ENCODE results near the gene SPEM2.
A peak's percentile ranks its signal among the peaks of the same experiment; 100 is the strongest.

The SPEM2 gene

GRCh38 chr17:7421186-7421585, 4.2 kb upstream of the SPEM2 start:
- DNase-seq = no peak

DNA sequence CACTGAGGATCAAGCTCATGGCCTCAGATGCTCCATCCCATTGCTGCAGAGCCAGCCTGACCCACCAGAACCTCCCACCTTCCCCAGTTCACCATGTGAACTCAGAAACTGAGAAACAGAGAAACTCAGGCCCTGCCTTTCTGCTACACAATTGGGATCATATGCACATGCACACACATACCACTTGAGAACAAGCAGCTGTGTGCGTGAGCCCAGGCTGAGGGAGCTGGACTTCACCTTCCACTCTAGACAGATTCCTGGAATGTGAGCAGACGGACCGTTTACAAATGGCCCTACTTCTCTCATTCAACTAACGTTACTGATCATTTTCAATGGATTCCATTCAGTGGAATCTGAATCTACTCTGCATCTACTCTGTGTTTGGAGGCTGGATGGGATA, 1.7 kb upstream of the SPEM2 start:
- no peak for DNase-seq

DNA sequence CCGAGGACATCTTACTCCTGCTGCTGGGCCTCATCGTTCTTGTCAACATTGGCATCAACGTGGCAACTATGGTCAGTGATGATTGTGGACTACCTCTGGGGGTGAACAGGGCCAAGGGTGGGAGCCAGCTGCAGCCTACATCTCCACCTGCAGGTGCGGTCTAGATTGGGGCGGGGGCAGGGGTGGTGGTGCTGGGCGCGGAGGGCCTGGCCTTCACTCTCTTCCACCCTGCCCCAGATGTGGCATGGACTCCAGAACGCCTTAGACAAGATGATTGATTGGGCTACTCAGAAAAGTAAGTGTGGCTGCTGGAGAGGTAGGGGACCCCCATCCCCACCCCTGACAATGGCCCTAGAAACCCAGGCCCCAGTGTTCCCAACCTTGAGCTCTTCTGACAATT, 340 bp downstream of the SPEM2 start:
- no peak for DNase-seq

- no peak for DNase-seq
Measured at GRCh38 chr17:7426203-7426863, 917 bp downstream of the SPEM2 start.

DNA sequence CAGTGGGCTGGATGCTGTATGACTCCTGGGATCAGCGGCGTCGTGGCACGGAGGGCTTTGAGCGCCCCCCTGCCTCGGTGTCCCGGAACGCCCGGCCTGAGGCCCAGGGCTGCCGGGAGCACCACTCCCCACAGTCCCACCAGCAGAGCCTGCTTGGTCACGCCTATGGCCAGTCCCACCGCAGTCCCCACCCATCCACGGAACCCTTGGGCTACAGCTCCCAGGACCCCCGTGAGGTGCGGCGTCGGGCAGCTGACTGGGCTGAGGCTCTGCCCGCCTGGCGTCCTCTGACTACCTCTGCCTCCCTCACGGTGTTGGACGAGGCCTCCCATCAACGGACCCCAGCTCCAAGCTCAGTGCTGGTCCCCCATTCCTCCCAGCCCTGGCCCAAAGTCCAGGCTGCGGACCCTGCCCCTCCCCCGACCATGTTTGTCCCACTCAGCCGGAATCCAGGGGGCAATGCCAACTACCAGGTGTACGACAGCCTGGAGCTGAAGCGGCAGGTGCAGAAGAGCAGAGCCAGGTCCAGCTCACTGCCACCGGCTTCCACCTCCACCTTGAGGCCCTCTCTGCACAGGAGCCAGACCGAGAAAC, 1.6 kb downstream of the SPEM2 start:
- DNase-seq = no peak

GRCh38 chr17:7427549-7427948, 2.1 kb downstream of the SPEM2 start:
- DNase-seq = no peak

DNA sequence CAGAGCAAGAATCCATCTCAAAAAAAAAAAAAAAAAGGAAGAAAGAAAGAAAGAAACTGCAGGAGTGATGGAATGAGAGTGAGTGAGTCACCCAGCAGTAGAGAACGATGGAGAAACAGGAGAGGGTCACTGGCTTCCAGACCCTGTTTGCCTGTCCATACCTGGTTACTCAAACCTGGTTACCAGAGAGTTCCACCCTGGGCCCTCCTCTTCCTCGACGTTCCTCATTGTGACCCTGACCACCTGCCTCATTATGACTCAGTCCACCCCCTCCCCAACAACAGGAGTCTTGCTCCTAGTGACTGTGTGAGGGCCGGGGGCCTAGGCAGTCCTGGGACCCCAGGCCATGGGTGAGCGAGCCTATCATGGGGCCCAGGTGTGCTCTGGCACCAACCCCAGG, 3.1 kb downstream of the SPEM2 start, which contains the start of gene SPEM3:
TSS of gene SPEM3 (plus strand) at position 301 of the 400 bp plus-strand sequence. CDS start at position 347, 46 bp downstream.
- DNase-seq = no peak

GRCh38 chr17:7429722-7430121, 4.3 kb downstream of the SPEM2 start:
- no peak for DNase-seq

DNA sequence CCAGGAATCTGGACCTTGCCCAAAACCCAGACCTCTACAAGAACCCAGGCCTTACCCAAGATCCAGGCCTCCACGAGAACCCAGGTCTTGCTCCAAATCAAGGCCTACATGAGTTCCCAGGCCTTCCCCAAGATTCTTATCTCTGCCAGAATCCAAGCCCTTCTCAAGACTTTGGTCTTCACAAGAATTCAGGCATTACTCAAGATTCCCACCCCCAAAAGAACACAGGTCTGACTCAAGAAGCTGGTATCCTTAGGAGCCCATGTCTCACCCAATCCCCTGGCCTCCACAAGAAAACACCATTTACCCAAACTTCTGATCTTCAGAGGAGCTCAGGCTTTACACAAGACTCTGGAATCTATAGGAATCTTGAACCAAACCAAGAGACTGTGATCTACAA, 5.8 kb downstream of the SPEM2 start:
- DNase-seq = no peak

DNA sequence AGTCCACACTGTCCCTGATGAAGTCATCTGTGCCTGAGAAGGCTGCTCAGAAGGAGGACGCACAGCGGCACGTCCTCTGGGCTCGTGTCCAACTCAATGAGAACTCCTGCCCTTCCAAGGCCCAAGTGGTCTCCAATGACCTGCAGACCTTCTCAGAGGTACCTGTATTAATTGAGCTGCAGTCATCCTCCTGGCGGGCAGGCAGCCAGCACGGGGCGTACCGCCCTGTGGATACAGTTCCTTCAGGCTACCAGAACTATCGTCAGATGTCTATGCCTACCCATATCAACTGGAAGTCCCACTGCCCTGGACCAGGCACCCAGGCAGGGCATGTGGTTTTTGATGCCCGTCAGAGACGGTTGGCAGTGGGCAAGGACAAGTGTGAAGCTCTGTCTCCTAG, 6.9 kb downstream of the SPEM2 start:
- no peak for DNase-seq

GRCh38 chr17:7435676-7436555, 10.5 kb downstream of the SPEM2 start:
- DNase-seq = peak; percentile 57 to 80 (median 68)

- DNase-seq = peak; percentile 86 to 95 (median 90)
Measured at GRCh38 chr17:7436556-7437368, 11.3 kb downstream of the SPEM2 start.

DNA sequence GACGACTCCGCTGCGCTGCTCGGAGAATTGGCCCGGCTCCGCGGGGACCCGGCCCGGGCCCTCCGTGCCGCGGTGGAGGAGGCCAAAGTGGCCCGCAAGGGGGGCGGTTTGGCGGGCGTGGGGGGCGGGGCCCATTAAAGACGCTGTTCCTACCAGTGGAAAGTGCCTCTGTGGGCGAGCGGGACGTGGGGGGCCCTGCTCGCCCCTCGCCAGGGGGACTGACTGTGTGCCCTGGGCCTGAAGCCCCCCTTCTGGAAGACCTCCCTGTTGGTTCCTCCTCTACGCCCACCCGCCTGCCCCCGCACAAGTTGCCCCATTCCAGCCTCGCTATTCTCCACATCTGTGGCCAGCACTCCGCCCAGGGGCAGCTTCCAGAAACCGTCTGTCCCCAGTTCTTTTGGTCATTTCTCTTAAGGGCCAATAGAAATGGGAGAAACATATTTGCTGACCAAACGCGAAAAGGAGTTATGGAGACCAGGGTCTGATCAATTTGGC, 12.0 kb downstream of the SPEM2 start:
- no peak for DNase-seq

DNA sequence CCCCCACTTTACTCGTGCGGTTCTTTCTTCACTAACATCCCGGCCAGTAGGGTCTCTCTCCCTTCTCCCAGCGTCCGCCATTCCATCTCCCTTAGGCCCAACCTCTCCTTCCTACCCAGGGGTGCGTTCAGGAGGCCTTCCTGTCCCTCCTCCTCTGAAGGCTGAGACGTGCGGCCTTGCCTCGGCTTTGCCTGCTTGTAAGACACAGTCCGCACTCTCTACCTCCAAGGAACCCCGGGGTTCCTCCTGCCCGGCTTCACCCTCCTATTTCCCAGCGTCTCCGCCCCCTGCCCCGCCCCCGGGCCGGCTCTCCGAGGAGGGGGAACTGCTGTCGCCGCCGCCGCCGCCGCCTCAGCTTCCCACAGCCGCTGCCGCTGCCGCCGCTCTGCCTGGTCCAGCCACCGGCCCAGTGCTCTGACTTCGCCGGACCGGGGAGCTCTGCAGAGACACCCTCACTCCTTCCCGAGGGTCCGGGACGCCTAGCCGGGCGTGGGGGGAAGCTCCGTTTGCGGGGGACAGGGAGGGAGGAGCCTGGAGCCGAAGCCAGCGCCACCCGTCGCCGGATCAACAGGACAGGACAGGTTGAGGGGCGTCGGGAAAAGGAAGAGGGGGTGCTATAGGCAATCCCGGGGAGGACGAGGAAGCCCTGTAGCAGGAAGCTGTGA, 12.7 kb downstream of the SPEM2 start:
- peak; percentile 63 to 91 (median 78) for DNase-seq

DNA sequence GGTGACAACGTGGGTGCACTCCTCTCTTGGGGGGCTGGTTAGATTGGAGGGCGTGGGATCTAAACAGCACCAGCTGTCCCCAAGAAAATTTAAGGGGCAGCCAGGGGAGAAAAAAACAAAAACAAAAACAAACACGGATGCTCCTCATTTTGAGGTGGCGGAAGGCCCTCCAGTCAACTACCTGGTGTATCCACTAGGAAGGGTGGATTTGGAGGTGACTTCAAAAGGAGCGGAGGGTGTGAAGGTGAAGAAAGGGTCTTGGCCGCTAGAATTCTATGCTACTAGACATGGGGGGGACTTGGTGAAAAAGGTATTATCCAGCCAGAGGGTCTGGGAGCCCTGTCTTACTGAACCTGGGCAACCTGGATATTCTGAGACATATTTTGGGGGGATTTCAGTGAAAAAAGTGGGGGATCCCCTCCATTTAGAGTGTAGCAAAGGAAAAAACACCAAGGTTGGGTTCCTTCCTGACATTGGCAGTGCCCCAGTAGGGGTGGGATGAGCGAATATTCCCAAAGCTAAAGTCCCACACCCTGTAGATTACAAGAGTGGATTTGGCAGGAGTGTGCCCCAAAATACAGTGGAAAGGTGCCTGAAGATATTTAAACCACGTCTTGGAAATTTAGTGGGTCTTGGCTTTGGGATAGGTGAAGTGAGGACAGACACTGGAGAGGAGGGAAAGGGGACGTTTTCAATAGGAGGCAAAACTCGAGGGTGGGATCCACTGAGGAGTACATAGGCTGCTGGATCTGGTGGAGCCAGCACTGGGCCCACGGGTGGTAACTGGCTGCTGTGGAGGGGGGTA, 13.4 kb downstream of the SPEM2 start:
- DNase-seq = no peak

DNA sequence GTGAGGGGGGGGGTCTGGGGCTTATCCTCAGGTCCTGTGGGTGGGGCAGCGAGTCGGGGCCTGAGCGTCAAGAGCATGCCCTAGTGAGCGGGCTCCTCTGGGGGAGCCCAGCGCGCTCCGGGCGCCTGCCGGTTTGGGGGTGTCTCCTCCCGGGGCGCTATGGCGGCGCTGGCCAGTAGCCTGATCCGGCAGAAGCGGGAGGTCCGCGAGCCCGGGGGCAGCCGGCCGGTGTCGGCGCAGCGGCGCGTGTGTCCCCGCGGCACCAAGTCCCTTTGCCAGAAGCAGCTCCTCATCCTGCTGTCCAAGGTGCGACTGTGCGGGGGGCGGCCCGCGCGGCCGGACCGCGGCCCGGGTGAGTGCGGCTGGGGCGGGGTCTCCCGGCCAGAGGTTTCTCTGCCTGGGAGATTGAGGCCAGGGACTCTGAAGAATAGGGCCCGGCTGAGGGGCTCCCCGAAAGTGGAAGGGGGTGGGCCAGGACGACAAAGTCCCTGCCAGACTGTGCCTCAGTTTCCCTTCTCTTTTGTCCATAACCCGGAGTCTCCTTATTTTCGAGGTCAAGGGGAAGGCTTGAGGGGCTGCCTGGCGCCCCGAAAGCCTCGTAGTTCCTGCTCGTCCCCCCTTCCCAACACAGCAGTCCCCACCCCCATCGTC, 14.2 kb downstream of the SPEM2 start, which contains the start of gene FGF11:
TSS of gene FGF11 (plus strand) at position 51 of the 651 bp plus-strand sequence. CDS start at position 160, 109 bp downstream.
- peak in 1 of 4 experiments; percentile 24 for DNase-seq

DNA sequence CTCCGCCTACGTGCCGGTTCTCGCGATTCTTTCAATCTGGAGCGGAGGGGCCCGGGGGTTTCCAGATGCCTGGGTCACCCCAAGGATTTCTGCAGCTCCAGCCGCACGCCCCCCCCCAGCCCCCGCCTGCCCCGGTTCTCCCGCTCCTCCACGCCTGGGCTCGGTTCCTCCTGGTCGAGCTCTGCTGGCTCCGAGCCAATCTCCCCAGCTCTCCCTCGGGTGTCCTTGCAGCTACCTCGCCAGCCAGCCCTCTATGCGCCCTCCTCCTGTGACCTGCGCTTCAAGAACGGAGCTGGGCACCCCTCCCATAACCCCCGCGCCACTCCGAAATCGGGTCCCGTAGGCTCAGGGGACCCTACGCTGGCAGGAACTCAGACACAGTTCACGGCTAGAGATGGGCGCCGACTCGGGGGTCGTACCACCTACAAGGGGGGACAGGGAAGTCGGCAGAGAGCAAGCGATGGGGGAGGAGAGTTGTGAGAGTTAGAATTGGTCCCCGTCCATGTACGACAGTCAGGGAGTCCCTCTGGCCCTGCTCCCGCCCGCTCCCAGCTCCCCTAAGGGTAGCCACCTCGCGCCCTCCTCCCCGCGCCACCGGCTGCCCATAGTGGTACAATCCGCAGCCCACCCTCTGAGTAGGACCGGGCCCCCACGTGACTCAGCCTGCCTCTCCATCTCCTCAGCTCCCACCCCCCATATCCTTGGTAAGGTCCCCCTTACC, 14.9 kb downstream of the SPEM2 start:
- peak; percentile 31 to 71 (median 56) for DNase-seq

GRCh38 chr17:7440834-7441195, 15.4 kb downstream of the SPEM2 start:
- peak in 2 of 4 experiments; percentile 24 to 29 for DNase-seq

DNA sequence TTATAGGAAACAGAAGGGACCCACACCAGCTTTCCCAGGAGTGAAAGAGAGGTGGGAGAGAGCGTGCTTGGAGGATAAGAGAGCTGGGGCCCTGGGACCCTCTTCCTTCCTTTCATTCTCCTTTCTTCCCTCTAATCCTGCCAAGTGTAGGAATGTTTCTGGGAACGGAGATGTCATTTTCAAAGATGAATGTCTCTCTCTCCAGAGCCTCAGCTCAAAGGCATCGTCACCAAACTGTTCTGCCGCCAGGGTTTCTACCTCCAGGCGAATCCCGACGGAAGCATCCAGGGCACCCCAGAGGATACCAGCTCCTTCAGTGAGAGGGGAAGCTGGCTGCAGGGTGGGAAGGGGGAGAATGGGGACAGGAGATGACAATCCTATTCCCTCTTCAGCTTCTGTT, 15.8 kb downstream of the SPEM2 start:
- DNase-seq = no peak

GRCh38 chr17:7442142-7442541, 16.7 kb downstream of the SPEM2 start:
- no peak for DNase-seq

Measured in suppressor macrophage (primary cell).